ENCODE measurements around the gene REN. TPM values are rescaled to one million over a fixed set of nuclear protein-coding genes. Genes with fewer than 3 reads are reported as not detected.

Gene REN
- total and polyA plus RNA-seq, 2 of the 8 experiments (the other 6 are each of a cell fraction or from before 2014, with no cell fraction given): 0.05 TPM; not detected in 1

GRCh38 chr1:204124639-204125038 is 41.5 kb downstream of the REN start:
- H3K4me1 ChIP-seq (replicated peaks in 1 of 4; ENCODE audit: control insufficient read depth in 3 of 4, insufficient read depth in 4 of 4, low read length in 3 of 4): peaks cover 4 to 21% (median 7%) of the 10 kb centered on the region in 4 experiments
- H4K5ac ChIP-seq (ENCODE audit: insufficient read length, low read depth, low read length): no peak overlapping the region
- no peak overlapping the region for H4K91ac ChIP-seq (replicated peaks; ENCODE audit: insufficient read length, low read length)
- no peak overlapping the region for H3K9ac ChIP-seq (replicated peaks in 1 of 4; ENCODE audit: extremely low read depth in 1 of 4, low read depth in 3 of 4, low read length in 3 of 4)
- H3K56ac ChIP-seq (replicated peaks; ENCODE audit: insufficient read length, low read depth, low read length): no peak overlapping the region
- H2BK15ac ChIP-seq (ENCODE audit: low read length): no peak overlapping the region
- H3K79me2 ChIP-seq (ENCODE audit: control insufficient read depth in 1 of 2, insufficient read depth in 2 of 2, low read length in 2 of 2): peaks cover 0 to 5% of the 10 kb centered on the region in 2 experiments; a peak in 1 of 4 replicates
- H4K8ac ChIP-seq (ENCODE audit: extremely low read depth, insufficient read depth, low read length): no peak overlapping the region
- H3K27ac ChIP-seq (ENCODE audit: low read depth, low read length): no peak overlapping the region
- DNase-seq (ENCODE audit: low read depth in 1 of 2, low spot score in 2 of 2) (no peak), FAIRE-seq (no peak)
- H3K4ac ChIP-seq (replicated peaks; ENCODE audit: insufficient read length, low read depth, low read length): no peak overlapping the region
- H2BK20ac ChIP-seq (ENCODE audit: low read length): no peak overlapping the region
- 94% methylated on average over 22 of the region's 22 CpGs; no CpG with 5 or more reads in 1 of the 2 experiments for WGBS, 2 experiments (ENCODE audit: extremely low coverage in 1 of 2, insufficient coverage in 1 of 2, insufficient read length in 1 of 2, insufficient replicate concordance in 2 of 2, low coverage in 1 of 2, low lambda C conversion rate in 2 of 2, missing lambda C conversion rate in 1 of 2)
- H2AK5ac ChIP-seq (ENCODE audit: low read depth, low read length): no peak overlapping the region
- ChIA-PET CTCF (ENCODE audit: partially characterized antibody) (interaction anchor here (0.6 to 11.3 kb wide), 18 partner anchors 10 to 262 kb away, joined by 3 to 261 read pairs (median 5); partner anchors contain the start of gene SOX13), POLR2A (ENCODE audit: partially characterized antibody) (interaction anchor here (1.2 to 13.3 kb wide), 5 partner anchors 8 to 257 kb away, joined by 3 to 174 read pairs (median 4); partner anchors contain the start of gene SNRPE)
- H3K9me3 ChIP-seq (ENCODE audit: insufficient read depth in 2 of 2, low read depth in 1 of 2, low read length in 1 of 2): no peaks in the 10 kb centered on the region
- H3K27me3 ChIP-seq (replicated peaks in 1 of 4; ENCODE audit: control insufficient read depth in 3 of 4, extremely low read depth in 1 of 4, insufficient read depth in 3 of 4, low read length in 3 of 4): no peaks in the 10 kb centered on the region
- H3K4me3 ChIP-seq (ENCODE audit: extremely low read depth in 1 of 4, insufficient read depth in 2 of 4, low read depth in 3 of 4, low read length in 4 of 4): no peak overlapping the region
- no peaks in the 10 kb centered on the region for H3K23me2 ChIP-seq (ENCODE audit: low read depth, low read length)
- H2BK120ac ChIP-seq (replicated peaks; ENCODE audit: low read depth, low read length): no peak overlapping the region
- H3K36me3 ChIP-seq (ENCODE audit: control insufficient read depth in 2 of 4, insufficient read depth in 4 of 4, low read length in 3 of 4): peaks cover 12 to 66% (median 49%) of the 10 kb centered on the region in 4 experiments
- no peak overlapping the region; the same call in 1 of the 2 replicates for H2BK5ac ChIP-seq (ENCODE audit: low read depth, low read length)
- no peak overlapping the region for H2AFZ ChIP-seq (ENCODE audit: low read length)
- no peak overlapping the region for H2BK12ac ChIP-seq (ENCODE audit: low read depth, low read length)
- H3K79me1 ChIP-seq (ENCODE audit: low read depth, low read length): peaks cover 7% of the 10 kb centered on the region; the same call in 1 of the 2 replicates
- no peak overlapping the region for H3K18ac ChIP-seq (ENCODE audit: extremely low read depth, low read length)
- H3K4me2 ChIP-seq (ENCODE audit: insufficient read depth in 1 of 2, low read depth in 2 of 2, low read length in 2 of 2): no peak overlapping the region
- no peak for TF ChIP-seq JUN (IDR thresholded peaks at IDR 0.05; ENCODE audit: low read depth, low read length)
- TF ChIP-seq KDM1A (IDR thresholded peaks at IDR 0.05; ENCODE audit: borderline replicate concordance, low read length): no peak
- TF ChIP-seq JUND (IDR thresholded peaks at IDR 0.05; ENCODE audit: low read length): no peak
- no peak for TF ChIP-seq CHD1 (IDR thresholded peaks at IDR 0.05; ENCODE audit: low read depth, low read length)
- TF ChIP-seq NANOG (IDR thresholded peaks at IDR 0.05; ENCODE audit: insufficient read depth, low read depth, low read length, poor library complexity, severe bottlenecking): no peak
- TF ChIP-seq RBBP5 (IDR thresholded peaks at IDR 0.05; ENCODE audit: borderline replicate concordance, low read depth, low read length): no peak
- no peak for TF ChIP-seq POU5F1 (IDR thresholded peaks at IDR 0.05; ENCODE audit: low read depth, low read length)
- TF ChIP-seq, protein P1, sequence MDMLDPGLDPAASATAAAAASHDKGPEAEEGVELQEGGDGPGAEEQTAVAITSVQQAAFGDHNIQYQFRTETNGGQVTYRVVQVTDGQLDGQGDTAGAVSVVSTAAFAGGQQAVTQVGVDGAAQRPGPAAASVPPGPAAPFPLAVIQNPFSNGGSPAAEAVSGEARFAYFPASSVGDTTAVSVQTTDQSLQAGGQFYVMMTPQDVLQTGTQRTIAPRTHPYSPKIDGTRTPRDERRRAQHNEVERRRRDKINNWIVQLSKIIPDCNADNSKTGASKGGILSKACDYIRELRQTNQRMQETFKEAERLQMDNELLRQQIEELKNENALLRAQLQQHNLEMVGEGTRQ (IDR thresholded peaks at IDR 0.05; ENCODE audit: low read length): no peak
- TF ChIP-seq CBX5 (IDR thresholded peaks at IDR 0.05; ENCODE audit: low read depth, low read length): no peak
- no peak for TF ChIP-seq HDAC6 (IDR thresholded peaks at IDR 0.05; ENCODE audit: low read depth, low read length)
- H3K23ac ChIP-seq (ENCODE audit: insufficient read length): no peak overlapping the region
- H4K20me1 ChIP-seq (replicated peaks in 1 of 2; ENCODE audit: control insufficient read depth in 1 of 2, insufficient read depth in 2 of 2, low read length in 2 of 2): peaks cover 8 to 24% of the 10 kb centered on the region in 2 experiments
- no peak overlapping the region for H3K14ac ChIP-seq (ENCODE audit: insufficient read length)
